Suprapubic skin (tissue), 4 donors: ENCODE measurements around the gene CD3D. TPM values are rescaled to one million over a fixed set of nuclear protein-coding genes. Genes with fewer than 3 reads are reported as not detected.

Experiments used
- DNase-seq, 2 donors: peaks; one replicate each; pipeline ENCODE4 v3.0.0-alpha.2; 2019; ENCODE audit warnings: low spot score in 2 of 2
- H3K27ac ChIP-seq: fragments of 200-600 bp; sonication (generic); one replicate; pipeline ENCODE4 v1.5.1; 2019
- H3K27me3 ChIP-seq: fragments of 200-600 bp; sonication (generic); one replicate; pipeline ENCODE4 v1.5.1; 2019
- H3K36me3 ChIP-seq: fragments of 200-600 bp; sonication (generic); one replicate; pipeline ENCODE4 v1.5.1; 2019
- H3K4me1 ChIP-seq: fragments of 200-600 bp; sonication (generic); one replicate; pipeline ENCODE4 v1.5.1; 2019
- H3K4me3 ChIP-seq: fragments of 200-600 bp; sonication (generic); one replicate; pipeline ENCODE4 v1.5.1; 2019; ENCODE audit warnings: mild to moderate bottlenecking
- H3K9me3 ChIP-seq: fragments of 200-600 bp; sonication (generic); one replicate; pipeline ENCODE4 v1.5.1; 2019
- EP300 ChIP-seq: sonication (generic); formaldehyde crosslinking; IDR thresholded peaks from one replicate; pipeline ENCODE4 v1.6.1; 2017; ENCODE audit warnings: antibody characterized with exemption
- POLR2A ChIP-seq, 2 donors: fragments of 450-650 bp; IDR thresholded peaks; one replicate each; pipeline ENCODE4 v1.6.1; 2017; ENCODE audit warnings: antibody characterized with exemption in 2 of 2, mild to moderate bottlenecking in 2 of 2, moderate library complexity in 2 of 2
- POLR2AphosphoS5 ChIP-seq, 3 donors: sonication (generic); formaldehyde crosslinking; IDR thresholded peaks; one replicate each; pipeline ENCODE4 v1.6.1; 2017; ENCODE audit warnings: antibody characterized with exemption in 3 of 3
- WGBS: methylation state at CpG from one replicate; pipeline ENCODE4 v1.1.5; 2018; 5-methylcytosine and 5-hydroxymethylcytosine counted together
- total RNA-seq, 4 donors: library from RNA; depleted of rRNA; stranded (reverse); fragments of >200 nt; gene quantifications; one replicate each; pipeline ENCODE4 v1.1.0, GENCODE V29; 2016
- TF ChIP-seq, protein P1 (sequence below), 2 donors: fragments of 200-600 bp in 1 of 2; fragments of 450-650 bp in 1 of 2; sonication (generic) in 1 of 2; IDR thresholded peaks; one replicate each; pipeline ENCODE4 v1.5.1; 2016 to 2019; ENCODE audit warnings: antibody characterized with exemption in 2 of 2, mild to moderate bottlenecking in 1 of 2, moderate library complexity in 1 of 2

CD3D gene
- total RNA-seq, 4 donors from 2014 or later, result 1.8 to 4.4 TPM; not detected in 2

DNA sequence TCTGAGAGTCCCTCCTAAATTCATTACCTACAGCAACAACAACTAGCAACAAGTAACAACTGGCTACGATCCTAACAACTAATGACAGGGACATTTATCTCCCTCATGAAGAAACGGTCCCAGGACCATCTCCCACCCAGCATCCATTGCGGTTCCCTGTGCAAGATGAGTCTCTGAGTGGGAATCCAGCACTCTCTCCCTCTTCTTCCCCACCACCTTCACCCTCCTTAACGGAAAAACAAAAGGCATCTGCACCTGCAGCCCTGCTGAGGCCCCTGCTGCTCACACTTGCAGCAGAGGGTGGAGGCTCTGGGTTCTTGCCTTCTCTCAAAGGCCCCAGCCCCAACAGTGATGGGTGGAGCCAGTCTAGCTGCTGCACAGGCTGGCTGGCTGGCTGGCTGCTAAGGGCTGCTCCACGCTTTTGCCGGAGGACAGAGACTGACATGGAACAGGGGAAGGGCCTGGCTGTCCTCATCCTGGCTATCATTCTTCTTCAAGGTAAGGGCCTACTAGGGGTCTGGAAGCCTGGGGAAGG, 1.5 kb upstream of the CD3D start, which contains the start of gene CD3G:
TSS of gene CD3G (plus strand) at position 364 of the 535 bp plus-strand sequence. CDS start at position 444, 80 bp downstream.
- H3K9me3 ChIP-seq, result no peaks in the 10 kb centered on the region
- no peak within 1 kb of the TSS for H3K27ac ChIP-seq
- no peak for DNase-seq
- no peak for TF ChIP-seq POLR2A (IDR thresholded peaks at IDR 0.05)
- TF ChIP-seq POLR2AphosphoS5 (IDR thresholded peaks at IDR 0.05), result no peak
- TF ChIP-seq, protein P1, sequence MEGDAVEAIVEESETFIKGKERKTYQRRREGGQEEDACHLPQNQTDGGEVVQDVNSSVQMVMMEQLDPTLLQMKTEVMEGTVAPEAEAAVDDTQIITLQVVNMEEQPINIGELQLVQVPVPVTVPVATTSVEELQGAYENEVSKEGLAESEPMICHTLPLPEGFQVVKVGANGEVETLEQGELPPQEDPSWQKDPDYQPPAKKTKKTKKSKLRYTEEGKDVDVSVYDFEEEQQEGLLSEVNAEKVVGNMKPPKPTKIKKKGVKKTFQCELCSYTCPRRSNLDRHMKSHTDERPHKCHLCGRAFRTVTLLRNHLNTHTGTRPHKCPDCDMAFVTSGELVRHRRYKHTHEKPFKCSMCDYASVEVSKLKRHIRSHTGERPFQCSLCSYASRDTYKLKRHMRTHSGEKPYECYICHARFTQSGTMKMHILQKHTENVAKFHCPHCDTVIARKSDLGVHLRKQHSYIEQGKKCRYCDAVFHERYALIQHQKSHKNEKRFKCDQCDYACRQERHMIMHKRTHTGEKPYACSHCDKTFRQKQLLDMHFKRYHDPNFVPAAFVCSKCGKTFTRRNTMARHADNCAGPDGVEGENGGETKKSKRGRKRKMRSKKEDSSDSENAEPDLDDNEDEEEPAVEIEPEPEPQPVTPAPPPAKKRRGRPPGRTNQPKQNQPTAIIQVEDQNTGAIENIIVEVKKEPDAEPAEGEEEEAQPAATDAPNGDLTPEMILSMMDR (IDR thresholded peaks at IDR 0.05), result no peak
- no peak for TF ChIP-seq EP300
- H3K27me3 ChIP-seq, result peaks cover 15% of the 10 kb centered on the region
- H3K4me3 ChIP-seq, result no peak within 1 kb of the TSS
- no peaks in the 10 kb centered on the region for H3K4me1 ChIP-seq
- H3K36me3 ChIP-seq, result no peaks in the 10 kb centered on the region
- 57% methylated on average over 6 of the region's 6 CpGs for WGBS

DNA sequence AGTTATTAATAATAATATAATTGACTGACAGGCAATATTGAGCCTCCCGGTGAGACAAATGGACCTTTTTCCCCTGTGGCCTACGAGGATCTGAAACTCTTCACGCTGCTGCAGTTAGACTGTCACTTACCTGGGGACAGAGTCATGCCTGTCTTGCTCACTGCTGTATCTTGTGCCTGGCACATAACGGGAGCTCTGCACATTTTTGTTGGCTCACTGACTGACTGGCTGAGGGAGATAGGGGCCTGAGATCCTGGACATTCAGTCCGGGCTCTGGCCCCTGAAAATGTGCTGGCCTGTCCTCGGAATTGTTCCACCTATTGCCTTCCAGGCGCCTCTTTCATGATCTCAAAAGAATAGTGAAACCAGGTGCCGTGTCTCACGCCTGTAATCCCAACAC, 743 bp upstream of the CD3D start:
- TF ChIP-seq EP300 (no peak), POLR2A (IDR thresholded peaks at IDR 0.05) (no peak)
- TF ChIP-seq, protein P1 (IDR thresholded peaks at IDR 0.05), result no peak
- Histone ChIP-seq H3K36me3 (no peaks in the 10 kb centered on the region), H3K27me3 (peaks cover 9% of the 10 kb centered on the region), H3K4me3 (no peak overlapping the region), H3K4me1 (no peaks in the 10 kb centered on the region), H3K9me3 (no peaks in the 10 kb centered on the region), H3K27ac (no peak overlapping the region)
- 73% methylated on average over 9 of the region's 9 CpGs for WGBS
- DNase-seq, result no peak

DNA sequence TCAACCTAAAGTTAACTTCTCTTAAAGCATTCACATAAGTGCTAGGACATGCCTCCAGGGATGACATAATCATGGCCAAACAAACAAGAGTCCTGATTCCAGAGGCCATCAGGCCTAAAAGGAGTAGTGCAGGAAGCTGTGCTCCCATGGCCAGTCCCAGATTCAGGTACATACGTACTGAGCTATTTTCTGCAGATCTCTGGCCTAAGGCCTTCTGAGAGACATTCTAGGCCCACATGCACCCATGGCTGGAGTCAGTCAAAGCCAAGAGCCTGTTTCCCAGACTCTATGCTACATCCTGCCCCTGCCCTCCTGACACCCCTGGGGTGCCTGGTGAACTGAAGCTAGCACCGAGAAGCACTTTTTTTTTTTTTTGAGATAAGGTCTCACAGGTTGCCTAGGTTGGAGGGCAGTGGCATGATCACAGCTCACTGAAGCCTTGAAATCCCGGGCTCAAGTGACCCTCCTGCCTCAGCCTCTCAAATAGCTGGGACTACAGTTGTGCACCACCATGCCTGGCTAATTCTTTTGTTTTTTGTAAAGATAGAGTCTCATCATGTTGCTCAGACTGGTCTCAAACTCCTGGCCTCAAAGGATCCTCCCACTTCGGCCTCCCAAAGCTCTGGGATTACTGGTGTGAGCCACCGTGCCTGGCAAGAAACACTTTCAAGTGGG, 553 bp downstream of the CD3D start:
- Histone ChIP-seq H3K36me3 (no peaks in the 10 kb centered on the region), H3K27ac (no peak overlapping the region), H3K4me3 (no peak overlapping the region), H3K4me1 (no peaks in the 10 kb centered on the region), H3K9me3 (no peaks in the 10 kb centered on the region), H3K27me3 (peaks cover 7% of the 10 kb centered on the region)
- no peak for DNase-seq
- TF ChIP-seq EP300 (no peak), POLR2AphosphoS5 (IDR thresholded peaks at IDR 0.05) (no peak), POLR2A (IDR thresholded peaks at IDR 0.05) (no peak)
- TF ChIP-seq, protein P1 (IDR thresholded peaks at IDR 0.05), result no peak
- WGBS, result 92% methylated on average over 3 of the region's 5 CpGs

DNA sequence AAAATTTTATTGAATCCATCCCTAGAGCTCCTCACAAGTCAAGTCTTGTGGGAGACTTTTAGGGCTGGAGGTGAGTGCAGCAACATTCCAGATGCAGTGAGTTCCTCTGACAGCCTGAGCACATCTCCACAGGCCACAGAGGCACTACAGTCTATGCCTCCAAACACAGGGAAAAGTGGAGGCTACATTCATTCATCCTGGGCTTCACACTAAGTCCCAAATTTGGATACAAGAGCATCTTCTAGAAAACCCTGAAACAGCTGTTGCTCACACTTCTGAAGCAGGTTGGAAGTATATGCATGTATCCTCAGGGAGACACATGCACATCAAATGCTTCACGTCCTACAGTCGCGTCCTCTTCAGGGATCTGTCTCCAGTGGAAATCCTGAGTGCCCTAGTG, 1.2 kb downstream of the CD3D start:
- DNase-seq, result no peak
- no peak overlapping the region for H3K4me3 ChIP-seq

DNA sequence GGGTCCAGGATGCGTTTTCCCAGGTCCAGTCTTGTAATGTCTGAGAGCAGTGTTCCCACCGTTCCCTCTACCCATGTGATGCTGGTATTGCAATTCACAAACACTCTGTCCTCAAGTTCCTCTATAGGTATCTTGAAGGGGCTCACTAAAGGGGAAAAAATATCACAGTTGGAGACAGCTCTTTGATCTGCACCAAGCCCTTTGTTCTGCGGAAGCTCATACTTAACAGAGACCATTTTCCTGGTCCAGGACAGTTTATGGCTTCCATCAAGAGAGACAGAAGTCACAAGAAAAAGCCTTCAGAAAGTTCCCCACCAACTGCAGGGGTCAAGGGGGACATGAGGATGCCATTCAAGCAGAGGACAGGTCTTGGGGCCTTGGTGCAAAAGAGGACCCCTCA, 2.1 kb downstream of the CD3D start:
- DNase-seq, result no peak
- Histone ChIP-seq H3K4me3 (no peak overlapping the region), H3K36me3 (no peaks in the 10 kb centered on the region), H3K27me3 (peaks cover 10% of the 10 kb centered on the region), H3K27ac (no peak overlapping the region), H3K9me3 (no peaks in the 10 kb centered on the region), H3K4me1 (no peaks in the 10 kb centered on the region)
- TF ChIP-seq, protein P1 (IDR thresholded peaks at IDR 0.05), result no peak
- WGBS, result 83% methylated on average over 3 of the region's 3 CpGs

More for the DNA sequence above, 1.2 kb downstream of the CD3D start:
- H3K27me3 ChIP-seq, result peaks cover 10% of the 10 kb centered on the region
- WGBS, result 100% methylated on average over 3 of the region's 3 CpGs
- no peak overlapping the region for H3K27ac ChIP-seq
- no peaks in the 10 kb centered on the region for H3K9me3 ChIP-seq
- TF ChIP-seq, protein P1 (IDR thresholded peaks at IDR 0.05), result no peak
- TF ChIP-seq POLR2AphosphoS5 (IDR thresholded peaks at IDR 0.05) (no peak), POLR2A (IDR thresholded peaks at IDR 0.05) (no peak), EP300 (no peak)
- no peaks in the 10 kb centered on the region for H3K36me3 ChIP-seq
- H3K4me1 ChIP-seq, result no peaks in the 10 kb centered on the region
